Measurements from ENCODE around the gene MLEC. TPM values are rescaled to one million over a fixed set of nuclear protein-coding genes. Genes with fewer than 3 reads are reported as not detected.
A peak's percentile ranks its signal among the peaks of the same experiment; 100 is the strongest.

Gene MLEC
- total and polyA plus RNA-seq, 2 of the 13 experiments (the other 11 are each of a cell fraction or from before 2014, with no cell fraction given): 49.8 to 156 TPM

DNA sequence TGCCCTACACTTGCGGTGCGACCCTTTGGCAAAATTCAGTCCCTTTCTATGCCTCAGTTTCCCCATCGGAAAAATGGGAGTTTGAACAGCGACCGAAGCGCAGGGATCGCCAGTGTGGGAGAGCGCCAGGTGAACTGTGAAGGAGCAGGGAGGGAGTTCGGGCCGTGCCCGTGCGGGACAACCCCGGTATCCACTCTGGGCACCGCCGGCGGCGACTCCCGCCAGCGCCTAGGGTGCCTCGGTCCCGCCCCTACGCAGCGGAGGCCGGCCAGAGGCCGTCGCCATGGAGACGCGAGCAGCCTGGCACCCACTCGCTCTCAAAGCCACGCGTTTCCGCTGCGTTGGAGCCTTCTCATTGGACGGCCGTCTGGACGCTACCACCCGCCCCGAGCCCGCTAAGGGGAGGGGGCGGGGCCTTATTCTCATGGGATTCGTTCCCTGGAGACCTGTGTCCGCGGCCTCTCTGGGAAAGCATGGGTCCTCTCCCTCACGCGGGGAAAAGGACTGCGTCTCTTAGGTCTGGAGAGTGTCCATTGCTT is 729 bp upstream of the MLEC start (continued):
- TF ChIP-seq, protein P1, sequence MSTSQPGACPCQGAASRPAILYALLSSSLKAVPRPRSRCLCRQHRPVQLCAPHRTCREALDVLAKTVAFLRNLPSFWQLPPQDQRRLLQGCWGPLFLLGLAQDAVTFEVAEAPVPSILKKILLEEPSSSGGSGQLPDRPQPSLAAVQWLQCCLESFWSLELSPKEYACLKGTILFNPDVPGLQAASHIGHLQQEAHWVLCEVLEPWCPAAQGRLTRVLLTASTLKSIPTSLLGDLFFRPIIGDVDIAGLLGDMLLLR (CRISPR knock-in tag; IDR thresholded peaks at IDR 0.05): no peak
- TF ChIP-seq ZNF331 (CRISPR knock-in tag; IDR thresholded peaks at IDR 0.05) (no peak), ZNF430 (CRISPR knock-in tag; IDR thresholded peaks at IDR 0.05) (no peak), ZNF232 (CRISPR knock-in tag; IDR thresholded peaks at IDR 0.05; ENCODE audit: borderline replicate concordance) (peak; percentile 12; the same call in 1 of the 2 replicates), ZNF256 (CRISPR knock-in tag; conservative IDR thresholded peaks at IDR 0.05) (no peak), POLR2AphosphoS5 (IDR thresholded peaks at IDR 0.05; ENCODE audit: low read depth, low read length) (peak; percentile 47; the same call in 1 of the 2 replicates), NR2C2 (CRISPR knock-in tag; IDR thresholded peaks at IDR 0.05; ENCODE audit: borderline replicate concordance) (no peak), ZNF558 (CRISPR knock-in tag; IDR thresholded peaks at IDR 0.05; ENCODE audit: borderline replicate concordance) (peak; percentile 60; the same call in 1 of the 2 replicates), PAX8 (CRISPR knock-in tag; IDR thresholded peaks at IDR 0.05; ENCODE audit: borderline replicate concordance) (no peak), ZNF510 (CRISPR knock-in tag; IDR thresholded peaks at IDR 0.05; ENCODE audit: low read depth) (no peak), HDAC6 (IDR thresholded peaks at IDR 0.05; ENCODE audit: low read depth, low read length) (no peak), ATF7-NPFF (CRISPR knock-in tag; IDR thresholded peaks at IDR 0.05; ENCODE audit: low read depth) (no peak), GABPA (IDR thresholded peaks at IDR 0.05; ENCODE audit: low read depth, low read length) (0 out of 2 replicates have a peak, but pooled peaks have one; percentile 39), GABPA (CRISPR knock-in tag; IDR thresholded peaks at IDR 0.05; ENCODE audit: low read depth) (no peak), ZNF737 (CRISPR knock-in tag; IDR thresholded peaks at IDR 0.05; ENCODE audit: borderline replicate concordance) (no peak), ZNF530 (CRISPR knock-in tag; IDR thresholded peaks at IDR 0.05; ENCODE audit: low read depth) (no peak), ZNF615 (CRISPR knock-in tag; IDR thresholded peaks at IDR 0.05; ENCODE audit: borderline replicate concordance) (no peak)
- TF ChIP-seq, protein P2, sequence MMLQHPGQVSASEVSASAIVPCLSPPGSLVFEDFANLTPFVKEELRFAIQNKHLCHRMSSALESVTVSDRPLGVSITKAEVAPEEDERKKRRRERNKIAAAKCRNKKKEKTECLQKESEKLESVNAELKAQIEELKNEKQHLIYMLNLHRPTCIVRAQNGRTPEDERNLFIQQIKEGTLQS (CRISPR knock-in tag; IDR thresholded peaks at IDR 0.05): no peak
- TF ChIP-seq, protein P3, sequence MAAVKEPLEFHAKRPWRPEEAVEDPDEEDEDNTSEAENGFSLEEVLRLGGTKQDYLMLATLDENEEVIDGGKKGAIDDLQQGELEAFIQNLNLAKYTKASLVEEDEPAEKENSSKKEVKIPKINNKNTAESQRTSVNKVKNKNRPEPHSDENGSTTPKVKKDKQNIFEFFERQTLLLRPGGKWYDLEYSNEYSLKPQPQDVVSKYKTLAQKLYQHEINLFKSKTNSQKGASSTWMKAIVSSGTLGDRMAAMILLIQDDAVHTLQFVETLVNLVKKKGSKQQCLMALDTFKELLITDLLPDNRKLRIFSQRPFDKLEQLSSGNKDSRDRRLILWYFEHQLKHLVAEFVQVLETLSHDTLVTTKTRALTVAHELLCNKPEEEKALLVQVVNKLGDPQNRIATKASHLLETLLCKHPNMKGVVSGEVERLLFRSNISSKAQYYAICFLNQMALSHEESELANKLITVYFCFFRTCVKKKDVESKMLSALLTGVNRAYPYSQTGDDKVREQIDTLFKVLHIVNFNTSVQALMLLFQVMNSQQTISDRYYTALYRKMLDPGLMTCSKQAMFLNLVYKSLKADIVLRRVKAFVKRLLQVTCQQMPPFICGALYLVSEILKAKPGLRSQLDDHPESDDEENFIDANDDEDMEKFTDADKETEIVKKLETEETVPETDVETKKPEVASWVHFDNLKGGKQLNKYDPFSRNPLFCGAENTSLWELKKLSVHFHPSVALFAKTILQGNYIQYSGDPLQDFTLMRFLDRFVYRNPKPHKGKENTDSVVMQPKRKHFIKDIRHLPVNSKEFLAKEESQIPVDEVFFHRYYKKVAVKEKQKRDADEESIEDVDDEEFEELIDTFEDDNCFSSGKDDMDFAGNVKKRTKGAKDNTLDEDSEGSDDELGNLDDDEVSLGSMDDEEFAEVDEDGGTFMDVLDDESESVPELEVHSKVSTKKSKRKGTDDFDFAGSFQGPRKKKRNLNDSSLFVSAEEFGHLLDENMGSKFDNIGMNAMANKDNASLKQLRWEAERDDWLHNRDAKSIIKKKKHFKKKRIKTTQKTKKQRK (IDR thresholded peaks at IDR 0.05; ENCODE audit: low read length): no peak
- TF ChIP-seq, protein P4, sequence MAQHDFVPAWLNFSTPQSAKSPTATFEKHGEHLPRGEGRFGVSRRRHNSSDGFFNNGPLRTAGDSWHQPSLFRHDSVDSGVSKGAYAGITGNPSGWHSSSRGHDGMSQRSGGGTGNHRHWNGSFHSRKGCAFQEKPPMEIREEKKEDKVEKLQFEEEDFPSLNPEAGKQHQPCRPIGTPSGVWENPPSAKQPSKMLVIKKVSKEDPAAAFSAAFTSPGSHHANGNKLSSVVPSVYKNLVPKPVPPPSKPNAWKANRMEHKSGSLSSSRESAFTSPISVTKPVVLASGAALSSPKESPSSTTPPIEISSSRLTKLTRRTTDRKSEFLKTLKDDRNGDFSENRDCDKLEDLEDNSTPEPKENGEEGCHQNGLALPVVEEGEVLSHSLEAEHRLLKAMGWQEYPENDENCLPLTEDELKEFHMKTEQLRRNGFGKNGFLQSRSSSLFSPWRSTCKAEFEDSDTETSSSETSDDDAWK (CRISPR knock-in tag; IDR thresholded peaks at IDR 0.05): no peak
- TF ChIP-seq, protein P5, sequence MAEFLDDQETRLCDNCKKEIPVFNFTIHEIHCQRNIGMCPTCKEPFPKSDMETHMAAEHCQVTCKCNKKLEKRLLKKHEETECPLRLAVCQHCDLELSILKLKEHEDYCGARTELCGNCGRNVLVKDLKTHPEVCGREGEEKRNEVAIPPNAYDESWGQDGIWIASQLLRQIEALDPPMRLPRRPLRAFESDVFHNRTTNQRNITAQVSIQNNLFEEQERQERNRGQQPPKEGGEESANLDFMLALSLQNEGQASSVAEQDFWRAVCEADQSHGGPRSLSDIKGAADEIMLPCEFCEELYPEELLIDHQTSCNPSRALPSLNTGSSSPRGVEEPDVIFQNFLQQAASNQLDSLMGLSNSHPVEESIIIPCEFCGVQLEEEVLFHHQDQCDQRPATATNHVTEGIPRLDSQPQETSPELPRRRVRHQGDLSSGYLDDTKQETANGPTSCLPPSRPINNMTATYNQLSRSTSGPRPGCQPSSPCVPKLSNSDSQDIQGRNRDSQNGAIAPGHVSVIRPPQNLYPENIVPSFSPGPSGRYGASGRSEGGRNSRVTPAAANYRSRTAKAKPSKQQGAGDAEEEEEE (CRISPR knock-in tag; IDR thresholded peaks at IDR 0.05; ENCODE audit: borderline replicate concordance): no peak
- TF ChIP-seq, protein P6, sequence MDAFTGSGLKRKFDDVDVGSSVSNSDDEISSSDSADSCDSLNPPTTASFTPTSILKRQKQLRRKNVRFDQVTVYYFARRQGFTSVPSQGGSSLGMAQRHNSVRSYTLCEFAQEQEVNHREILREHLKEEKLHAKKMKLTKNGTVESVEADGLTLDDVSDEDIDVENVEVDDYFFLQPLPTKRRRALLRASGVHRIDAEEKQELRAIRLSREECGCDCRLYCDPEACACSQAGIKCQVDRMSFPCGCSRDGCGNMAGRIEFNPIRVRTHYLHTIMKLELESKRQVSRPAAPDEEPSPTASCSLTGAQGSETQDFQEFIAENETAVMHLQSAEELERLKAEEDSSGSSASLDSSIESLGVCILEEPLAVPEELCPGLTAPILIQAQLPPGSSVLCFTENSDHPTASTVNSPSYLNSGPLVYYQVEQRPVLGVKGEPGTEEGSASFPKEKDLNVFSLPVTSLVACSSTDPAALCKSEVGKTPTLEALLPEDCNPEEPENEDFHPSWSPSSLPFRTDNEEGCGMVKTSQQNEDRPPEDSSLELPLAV (CRISPR knock-in tag; conservative IDR thresholded peaks at IDR 0.05; ENCODE audit: low read depth): no peak
